Mucosa of rectum (tissue), 2 donors: Measurements from ENCODE around the gene NUTM1.

Source experiments
- H3K27ac ChIP-seq, 2 donors: one replicate each; pipeline ENCODE4 v1.7.0; 2013; ENCODE audit warnings: inconsistent platforms in 2 of 2, low read depth in 2 of 2, low read length in 2 of 2
- H3K27me3 ChIP-seq, 2 donors: one replicate each; pipeline ENCODE4 v1.7.0; 2013; ENCODE audit warnings: low read length in 2 of 2; ENCODE audit not compliant: control insufficient read depth in 2 of 2, insufficient read depth in 2 of 2
- H3K36me3 ChIP-seq, 2 donors: one replicate each; pipeline ENCODE4 v1.7.0; 2013; ENCODE audit warnings: low read length in 2 of 2; ENCODE audit not compliant: control insufficient read depth in 2 of 2, insufficient read depth in 2 of 2
- H3K4me1 ChIP-seq, 2 donors: one replicate each; pipeline ENCODE4 v1.7.0; 2013; ENCODE audit warnings: low read length in 2 of 2, mild to moderate bottlenecking in 1 of 2; ENCODE audit not compliant: control insufficient read depth in 2 of 2, insufficient read depth in 2 of 2
- H3K4me3 ChIP-seq, 2 donors: one replicate each; pipeline ENCODE4 v1.7.0; 2013; ENCODE audit warnings: low read length in 2 of 2
- H3K9ac ChIP-seq, 2 donors: one replicate each; pipeline ENCODE4 v1.7.0; 2013; ENCODE audit warnings: low read length in 2 of 2, low read depth in 1 of 2, mild to moderate bottlenecking in 1 of 2
- H3K9me3 ChIP-seq, 2 donors: one replicate each; pipeline ENCODE4 v1.7.0; 2013; ENCODE audit warnings: low read length in 2 of 2; ENCODE audit not compliant: control insufficient read depth in 2 of 2
- donor health status: healthy.
- donor health status: Normal muscosa, but diverticular disease.

Gene NUTM1

GRCh38 chr15:34362047-34362773, 19.1 kb downstream of the NUTM1 start:
- no peaks in the 10 kb centered on the region for H3K9me3 ChIP-seq
- H3K36me3 ChIP-seq: peaks cover 39 to 44% of the 10 kb centered on the region in 2 donors
- H3K27ac ChIP-seq: peak overlapping the region; percentile 92 to 95
- H3K4me1 ChIP-seq: peaks cover 35 to 62% of the 10 kb centered on the region in 2 donors
- peak overlapping the region; percentile 65 to 74 for H3K9ac ChIP-seq
- H3K4me3 ChIP-seq: peak overlapping the region; percentile 50 to 61
- no peaks in the 10 kb centered on the region for H3K27me3 ChIP-seq

GRCh38 chr15:34364041-34364440, 20.9 kb downstream of the NUTM1 start:
- Histone ChIP-seq H3K9ac (peak overlapping the region in 1 of 2 donors; percentile 24), H3K36me3 (peaks cover 27 to 29% of the 10 kb centered on the region in 2 donors), H3K4me1 (peaks cover 40 to 66% of the 10 kb centered on the region in 2 donors), H3K27ac (peak overlapping the region in 1 of 2 donors; percentile 92), H3K4me3 (no peak overlapping the region), H3K9me3 (no peaks in the 10 kb centered on the region), H3K27me3 (no peaks in the 10 kb centered on the region)

- no peaks in the 10 kb centered on the region for H3K9me3 ChIP-seq
- H3K9ac ChIP-seq: peak overlapping the region; percentile 68 to 90
- H3K27ac ChIP-seq: peak overlapping the region; percentile 92 to 99
- peaks cover 36 to 55% of the 10 kb centered on the region in 2 donors for H3K4me1 ChIP-seq
- peaks cover 15 to 19% of the 10 kb centered on the region in 2 donors for H3K36me3 ChIP-seq
- H3K27me3 ChIP-seq: no peaks in the 10 kb centered on the region
- peak overlapping the region; percentile 78 to 88 for H3K4me3 ChIP-seq
Observed at GRCh38 chr15:34365091-34365825, 22.1 kb downstream of the NUTM1 start.

GRCh38 chr15:34365836-34366235, 22.7 kb downstream of the NUTM1 start:
- Histone ChIP-seq H3K27me3 (no peaks in the 10 kb centered on the region), H3K27ac (peak overlapping the region; percentile 92 to 99), H3K36me3 (peaks cover 10 to 13% of the 10 kb centered on the region in 2 donors), H3K4me3 (peak overlapping the region; percentile 78 to 88), H3K9ac (peak overlapping the region; percentile 68 to 90), H3K4me1 (peaks cover 33 to 50% of the 10 kb centered on the region in 2 donors), H3K9me3 (no peaks in the 10 kb centered on the region)

GRCh38 chr15:34366271-34367065, 23.4 kb downstream of the NUTM1 start:
- H3K4me1 ChIP-seq: peaks cover 30 to 44% of the 10 kb centered on the region in 2 donors
- H3K9ac ChIP-seq: peak overlapping the region; percentile 85 to 90

GRCh38 chr15:34367101-34368081, 24.3 kb downstream of the NUTM1 start, which contains the start of gene LPCAT4:
Gene LPCAT4 (minus strand): TSS chr15:34367196. CDS start chr15:34367100, 96 bp downstream.
- Histone ChIP-seq H3K4me1 (peaks cover 27 to 37% of the 10 kb centered on the region in 2 donors), H3K36me3 (peaks cover 4 to 7% of the 10 kb centered on the region in 2 donors)

More at GRCh38 chr15:34366271-34367065, 23.4 kb downstream of the NUTM1 start:
- no peaks in the 10 kb centered on the region for H3K27me3 ChIP-seq
- H3K4me3 ChIP-seq: peak overlapping the region; percentile 78 to 88
- peak overlapping the region; percentile 92 to 99 for H3K27ac ChIP-seq
- no peaks in the 10 kb centered on the region for H3K9me3 ChIP-seq
- H3K36me3 ChIP-seq: peaks cover 4 to 7% of the 10 kb centered on the region in 2 donors

GRCh38 chr15:34370129-34370528, 27.0 kb downstream of the NUTM1 start:
- Histone ChIP-seq H3K9me3 (no peaks in the 10 kb centered on the region), H3K4me3 (no peak overlapping the region), H3K9ac (peak overlapping the region in 1 of 2 donors; percentile 6), H3K36me3 (no peaks in the 10 kb centered on the region), H3K4me1 (peaks cover 14 to 16% of the 10 kb centered on the region in 2 donors), H3K27me3 (no peaks in the 10 kb centered on the region), H3K27ac (no peak overlapping the region)

More at GRCh38 chr15:34367101-34368081, 24.3 kb downstream of the NUTM1 start, which contains the start of gene LPCAT4:
- Histone ChIP-seq H3K27me3 (no peaks in the 10 kb centered on the region), H3K27ac (peak within 1 kb of the TSS; percentile 99), H3K9me3 (no peaks in the 10 kb centered on the region), H3K4me3 (peak within 1 kb of the TSS; percentile 78 to 88), H3K9ac (peak within 1 kb of the TSS; percentile 85 to 96)

- H3K9me3 ChIP-seq: no peaks in the 10 kb centered on the region
- H3K4me1 ChIP-seq: peaks cover 9 to 11% of the 10 kb centered on the region in 2 donors
- no peak overlapping the region for H3K4me3 ChIP-seq
- no peaks in the 10 kb centered on the region for H3K36me3 ChIP-seq
- H3K9ac ChIP-seq: no peak overlapping the region
- H3K27me3 ChIP-seq: no peaks in the 10 kb centered on the region
- H3K27ac ChIP-seq: no peak overlapping the region
Observed at GRCh38 chr15:34370643-34371042, 27.5 kb downstream of the NUTM1 start.

GRCh38 chr15:34373951-34374350, 30.8 kb downstream of the NUTM1 start:
- Histone ChIP-seq H3K9me3 (no peaks in the 10 kb centered on the region), H3K9ac (no peak overlapping the region), H3K27ac (no peak overlapping the region), H3K4me3 (no peak overlapping the region), H3K4me1 (no peaks in the 10 kb centered on the region), H3K27me3 (no peaks in the 10 kb centered on the region), H3K36me3 (no peaks in the 10 kb centered on the region)
